ENCODE results near the gene F2R. TPM values are rescaled to one million over a fixed set of nuclear protein-coding genes. Genes with fewer than 3 reads are reported as not detected.
"Not testable (repeated sequence)": the region's sequence is repeated elsewhere in the genome, so short reads cannot be mapped to it uniquely, and the experiment has no call there.

The F2R gene
- total RNA-seq, 1 donor = 14.2 TPM

- Histone ChIP-seq H3K27me3 (ENCODE audit: insufficient read depth, low read length) (no peaks in the 10 kb centered on the region), H3K4me1 (ENCODE audit: insufficient read depth, low read length) (peaks cover 8% of the 10 kb centered on the region), H3K4me3 (ENCODE audit: low read length) (no peak overlapping the region), H3K9me3 (ENCODE audit: low read depth, low read length) (no peaks in the 10 kb centered on the region)
These were observed 7.3 kb downstream of the F2R start for GRCh38 chr5:76723266-76723665.

- H3K4me3 ChIP-seq (ENCODE audit: low read length) = no peak overlapping the region
- no peaks in the 10 kb centered on the region for H3K27me3 ChIP-seq (ENCODE audit: insufficient read depth, low read length)
- peaks cover 8% of the 10 kb centered on the region for H3K4me1 ChIP-seq (ENCODE audit: insufficient read depth, low read length)
- H3K9me3 ChIP-seq (ENCODE audit: low read depth, low read length) = no peaks in the 10 kb centered on the region
These were observed 8.0 kb downstream of the F2R start for GRCh38 chr5:76723906-76724305.

DNA sequence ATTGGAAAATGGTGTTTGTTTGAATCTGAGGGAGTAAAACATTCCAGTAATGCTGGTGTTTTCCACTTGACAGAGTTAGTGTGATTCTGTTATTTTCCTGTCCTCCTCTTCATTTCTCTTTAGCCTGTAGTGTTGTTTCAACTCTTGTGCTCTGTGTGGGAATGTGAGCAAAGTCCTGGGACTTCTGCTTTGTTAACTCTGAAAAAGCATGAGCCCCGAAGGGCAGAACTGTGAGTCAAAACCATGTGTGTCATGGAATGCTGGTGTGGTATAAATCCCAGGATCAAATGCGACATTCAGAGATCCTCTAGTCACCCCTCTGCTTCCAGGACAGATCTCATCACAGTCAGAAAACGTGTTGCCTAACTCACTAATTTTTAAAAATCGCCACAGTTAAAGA is 8.9 kb downstream of the F2R start:
- Histone ChIP-seq H3K27me3 (ENCODE audit: insufficient read depth, low read length) (no peaks in the 10 kb centered on the region), H3K4me3 (ENCODE audit: low read length) (no peak overlapping the region), H3K9me3 (ENCODE audit: low read depth, low read length) (peaks cover 10% of the 10 kb centered on the region), H3K4me1 (ENCODE audit: insufficient read depth, low read length) (peaks cover 8% of the 10 kb centered on the region)

DNA sequence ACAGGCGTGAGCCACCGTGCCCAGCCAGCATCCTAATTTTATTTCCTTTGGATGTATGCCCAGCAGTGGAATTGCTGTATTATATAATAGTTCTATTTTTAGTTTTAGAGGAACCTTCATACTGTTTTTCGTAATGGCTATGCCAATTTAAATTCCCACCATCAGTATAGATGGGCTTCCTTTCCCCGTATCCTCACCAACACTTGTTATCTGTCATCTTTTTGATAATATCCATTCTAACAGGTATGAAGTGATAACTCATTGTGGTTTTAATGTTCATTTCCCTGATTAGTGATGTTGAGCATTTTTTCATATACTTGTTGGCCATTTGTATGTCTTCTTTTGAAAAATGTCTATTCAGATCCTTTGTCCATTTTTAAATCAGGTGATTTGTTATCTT is 13.0 kb downstream of the F2R start:
- H3K9me3 ChIP-seq (ENCODE audit: low read depth, low read length) = peaks cover 14% of the 10 kb centered on the region
- H3K4me1 ChIP-seq (ENCODE audit: insufficient read depth, low read length) = peaks cover 6% of the 10 kb centered on the region
- H3K4me3 ChIP-seq (ENCODE audit: low read length) = no peak overlapping the region
- no peaks in the 10 kb centered on the region for H3K27me3 ChIP-seq (ENCODE audit: insufficient read depth, low read length)

DNA sequence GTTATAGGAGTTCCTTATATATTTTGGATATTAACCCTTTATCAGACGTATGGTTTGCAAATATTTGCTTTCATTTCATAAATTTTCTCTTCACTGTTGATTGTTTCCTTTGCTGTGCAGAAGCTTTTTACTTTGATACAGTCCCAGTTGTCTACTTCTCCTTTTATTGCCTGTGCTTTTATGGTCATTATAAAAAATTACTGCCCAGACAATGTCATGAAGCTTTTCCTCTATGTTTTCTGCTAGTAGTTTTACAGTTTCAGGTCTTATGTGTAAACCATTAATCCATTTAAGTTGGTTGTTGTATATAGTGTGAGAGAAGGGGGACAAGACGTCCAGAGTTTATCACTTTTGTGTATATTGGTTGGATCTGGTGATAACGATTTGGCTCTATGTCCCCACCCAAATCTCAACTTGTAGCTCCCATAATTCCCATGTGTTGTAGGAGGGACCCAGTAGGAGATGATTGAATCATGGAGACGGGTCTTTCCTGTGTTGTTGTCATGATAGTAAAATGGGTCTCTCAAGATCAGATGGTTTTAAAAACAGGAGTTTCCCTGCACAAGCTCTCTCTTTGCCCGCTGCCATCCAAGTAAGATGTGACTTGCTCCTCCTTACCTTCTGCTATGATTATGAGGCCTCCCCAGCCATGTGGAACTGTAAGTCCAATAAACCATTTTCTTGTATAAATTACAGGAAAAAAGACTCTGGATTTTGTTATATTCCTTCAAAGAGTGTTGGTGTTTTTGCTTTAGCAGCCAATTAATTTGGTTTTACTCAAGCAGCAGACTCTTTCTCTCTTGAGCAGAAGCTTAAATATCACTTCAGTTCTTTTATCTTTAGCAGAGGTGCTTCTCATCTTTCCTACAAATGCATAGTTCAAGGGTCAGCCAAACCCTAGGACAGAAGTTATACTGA is 13.7 kb downstream of the F2R start:
- H3K4me3 ChIP-seq (ENCODE audit: low read length) = no peak overlapping the region
- peaks cover 6% of the 10 kb centered on the region for H3K4me1 ChIP-seq (ENCODE audit: insufficient read depth, low read length)
- H3K27me3 ChIP-seq (ENCODE audit: insufficient read depth, low read length) = no peaks in the 10 kb centered on the region
- peaks cover 14% of the 10 kb centered on the region for H3K9me3 ChIP-seq (ENCODE audit: low read depth, low read length)

GRCh38 chr5:76732405-76733048 is 16.6 kb downstream of the F2R start:
- no peaks in the 10 kb centered on the region for H3K27me3 ChIP-seq (ENCODE audit: insufficient read depth, low read length)
- H3K4me3 ChIP-seq (ENCODE audit: low read length) = no peak overlapping the region
- H3K9me3 ChIP-seq (ENCODE audit: low read depth, low read length) = peaks cover 14% of the 10 kb centered on the region
- peaks cover 23% of the 10 kb centered on the region for H3K4me1 ChIP-seq (ENCODE audit: insufficient read depth, low read length)

DNA sequence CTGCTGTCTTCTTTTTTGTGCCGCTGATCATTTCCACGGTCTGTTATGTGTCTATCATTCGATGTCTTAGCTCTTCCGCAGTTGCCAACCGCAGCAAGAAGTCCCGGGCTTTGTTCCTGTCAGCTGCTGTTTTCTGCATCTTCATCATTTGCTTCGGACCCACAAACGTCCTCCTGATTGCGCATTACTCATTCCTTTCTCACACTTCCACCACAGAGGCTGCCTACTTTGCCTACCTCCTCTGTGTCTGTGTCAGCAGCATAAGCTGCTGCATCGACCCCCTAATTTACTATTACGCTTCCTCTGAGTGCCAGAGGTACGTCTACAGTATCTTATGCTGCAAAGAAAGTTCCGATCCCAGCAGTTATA is 17.1 kb downstream of the F2R start:
- H3K4me3 ChIP-seq (ENCODE audit: low read length) = no peak overlapping the region
- no peaks in the 10 kb centered on the region for H3K27me3 ChIP-seq (ENCODE audit: insufficient read depth, low read length)
- H3K4me1 ChIP-seq (ENCODE audit: insufficient read depth, low read length) = peaks cover 28% of the 10 kb centered on the region
- H3K9me3 ChIP-seq (ENCODE audit: low read depth, low read length) = peaks cover 14% of the 10 kb centered on the region

- Histone ChIP-seq H3K4me3 (ENCODE audit: low read length) (no peak overlapping the region), H3K27me3 (ENCODE audit: insufficient read depth, low read length) (no peaks in the 10 kb centered on the region), H3K9me3 (ENCODE audit: low read depth, low read length) (no peaks in the 10 kb centered on the region), H3K4me1 (ENCODE audit: insufficient read depth, low read length) (peaks cover 44% of the 10 kb centered on the region)
These were observed 20.0 kb downstream of the F2R start for GRCh38 chr5:76735762-76736545.

- Histone ChIP-seq H3K27me3 (ENCODE audit: insufficient read depth, low read length) (no peaks in the 10 kb centered on the region), H3K9me3 (ENCODE audit: low read depth, low read length) (no peaks in the 10 kb centered on the region), H3K4me3 (ENCODE audit: low read length) (no peak overlapping the region), H3K4me1 (ENCODE audit: insufficient read depth, low read length) (peaks cover 47% of the 10 kb centered on the region)
These were observed 21.0 kb downstream of the F2R start for GRCh38 chr5:76736679-76737556.

- Histone ChIP-seq H3K27me3 (ENCODE audit: insufficient read depth, low read length) (no peaks in the 10 kb centered on the region), H3K4me3 (ENCODE audit: low read length) (no peak overlapping the region), H3K9me3 (ENCODE audit: low read depth, low read length) (no peaks in the 10 kb centered on the region), H3K4me1 (ENCODE audit: insufficient read depth, low read length) (peaks cover 42% of the 10 kb centered on the region)
These were observed 21.9 kb downstream of the F2R start for GRCh38 chr5:76737846-76738245.

GRCh38 chr5:76741506-76741905 is 25.6 kb downstream of the F2R start:
- H3K27me3 ChIP-seq (ENCODE audit: insufficient read depth, low read length); H3K4me3 ChIP-seq (ENCODE audit: low read length); H3K9me3 ChIP-seq (ENCODE audit: low read depth, low read length): not testable (repeated sequence)
- peaks cover 34% of the 10 kb centered on the region for H3K4me1 ChIP-seq (ENCODE audit: insufficient read depth, low read length)

- Histone ChIP-seq H3K4me3 (ENCODE audit: low read length) (no peak overlapping the region), H3K9me3 (ENCODE audit: low read depth, low read length) (no peaks in the 10 kb centered on the region), H3K4me1 (ENCODE audit: insufficient read depth, low read length) (peaks cover 24% of the 10 kb centered on the region), H3K27me3 (ENCODE audit: insufficient read depth, low read length) (no peaks in the 10 kb centered on the region)
These were observed 26.7 kb downstream of the F2R start for GRCh38 chr5:76742583-76742982.

GRCh38 chr5:76744632-76745031 is 28.7 kb downstream of the F2R start:
- H3K4me3 ChIP-seq (ENCODE audit: low read length) = no peak overlapping the region
- H3K27me3 ChIP-seq (ENCODE audit: insufficient read depth, low read length) = no peaks in the 10 kb centered on the region

GRCh38 chr5:76745670-76746069 is 29.7 kb downstream of the F2R start:
- H3K4me3 ChIP-seq (ENCODE audit: low read length) = no peak overlapping the region
- peaks cover 4% of the 10 kb centered on the region for H3K4me1 ChIP-seq (ENCODE audit: insufficient read depth, low read length)
- H3K9me3 ChIP-seq (ENCODE audit: low read depth, low read length) = no peaks in the 10 kb centered on the region
- no peaks in the 10 kb centered on the region for H3K27me3 ChIP-seq (ENCODE audit: insufficient read depth, low read length)

More at GRCh38 chr5:76744632-76745031, 28.7 kb downstream of the F2R start:
- no peaks in the 10 kb centered on the region for H3K9me3 ChIP-seq (ENCODE audit: low read depth, low read length)
- H3K4me1 ChIP-seq (ENCODE audit: insufficient read depth, low read length) = peaks cover 4% of the 10 kb centered on the region

Measured in mononuclear cell (primary cell).